HG03108 (cell line): ENCODE data around the gene BLTP3A.
A peak's percentile ranks its signal among the peaks of the same experiment; 100 is the strongest.
"Not testable (repeated sequence)": the region's sequence is repeated elsewhere in the genome, so short reads cannot be mapped to it uniquely, and the experiment has no call there.

ENCODE experiments used
- ATAC-seq: cut with Tn5 transposase; IDR thresholded peaks from one replicate; pipeline ENCODE4 v1.9.1; 2021; ENCODE audit warnings: moderate library complexity; ENCODE audit not compliant: unreplicated experiment

Gene BLTP3A

GRCh38 chr6:34792605-34793500 is 970 bp downstream of the BLTP3A start:
- ATAC-seq: no peak

GRCh38 chr6:34793877-34794276 is 2.0 kb downstream of the BLTP3A start:
- no peak for ATAC-seq

GRCh38 chr6:34795836-34796425 is 4.0 kb downstream of the BLTP3A start:
- no peak for ATAC-seq

GRCh38 chr6:34798057-34798456 is 6.2 kb downstream of the BLTP3A start:
- no peak for ATAC-seq

DNA sequence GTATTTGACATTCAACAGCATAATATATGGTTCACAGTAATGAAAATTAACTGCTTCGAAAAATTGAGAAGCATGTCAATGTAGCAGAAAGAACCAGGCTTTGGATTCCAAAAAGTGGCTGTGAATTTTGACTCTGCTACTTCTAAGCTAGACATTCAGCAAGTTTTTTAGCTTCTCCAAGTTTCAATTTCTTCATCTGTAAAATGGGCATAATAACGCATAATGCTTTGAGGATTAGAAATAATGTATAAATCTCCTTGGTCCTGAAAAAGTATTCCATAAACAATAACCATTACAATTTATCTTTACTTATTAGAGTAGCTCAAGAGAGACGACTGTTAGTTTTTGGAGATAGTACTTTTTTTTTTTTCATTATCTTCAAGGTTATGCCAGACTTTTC is 7.7 kb downstream of the BLTP3A start:
- ATAC-seq: no peak

- ATAC-seq: no peak
Observed at GRCh38 chr6:34804543-34804942, 12.7 kb downstream of the BLTP3A start.

GRCh38 chr6:34805074-34805473 is 13.2 kb downstream of the BLTP3A start:
- not testable (repeated sequence) for ATAC-seq

DNA sequence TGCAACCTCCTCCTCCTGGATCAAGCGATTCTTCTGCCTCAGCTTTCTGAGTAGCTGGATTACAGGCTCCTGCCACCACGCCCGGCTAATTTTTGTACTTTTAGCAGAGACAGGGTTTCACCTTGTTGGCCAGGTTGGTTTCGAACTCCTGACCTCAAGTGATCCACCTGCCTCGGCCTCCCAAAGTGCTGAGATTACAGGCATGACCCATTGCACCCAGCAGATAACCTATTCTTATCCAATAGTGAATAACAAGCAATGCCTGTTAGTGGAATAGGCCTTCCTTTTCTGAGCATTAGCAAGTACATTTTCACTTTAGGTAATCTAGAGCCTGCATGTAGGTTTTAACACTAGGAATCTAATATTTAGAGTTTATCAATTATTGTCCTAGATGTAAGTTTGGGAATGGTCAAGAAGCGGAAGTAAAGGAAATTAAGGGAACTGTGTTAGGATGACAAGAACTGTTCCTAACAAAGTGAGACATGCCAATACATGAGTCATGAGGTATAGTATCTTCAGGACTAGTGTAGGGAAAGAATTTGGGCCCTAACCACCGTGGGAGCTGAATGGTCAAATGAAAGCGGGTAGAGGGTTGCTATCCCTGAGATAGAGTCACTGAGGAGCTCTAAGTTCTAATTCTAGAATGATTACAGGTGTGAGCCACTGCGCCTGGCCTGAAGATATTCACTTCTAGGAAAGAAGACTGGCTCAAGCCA is 15.0 kb downstream of the BLTP3A start:
- ATAC-seq: no peak

DNA sequence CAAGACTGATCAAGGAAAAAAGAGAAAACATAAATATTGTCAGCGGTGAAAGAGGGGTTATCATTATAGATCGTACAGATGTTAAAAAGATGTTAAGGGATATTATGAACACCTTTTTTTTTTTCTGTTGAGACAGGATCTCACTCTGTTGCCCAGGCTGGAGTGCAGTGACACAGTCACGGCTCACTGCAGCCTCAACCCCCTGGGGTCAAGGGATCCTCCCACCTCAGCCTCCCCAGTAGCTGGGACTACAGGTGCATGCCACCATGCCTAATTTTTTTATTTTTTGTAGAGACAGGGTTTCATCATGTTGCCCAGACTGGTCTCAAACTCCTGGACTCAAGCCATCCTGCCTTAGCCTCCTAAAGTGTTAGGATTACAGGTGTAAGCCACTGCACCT is 16.6 kb downstream of the BLTP3A start:
- ATAC-seq: not testable (repeated sequence)

GRCh38 chr6:34809419-34809818 is 17.5 kb downstream of the BLTP3A start:
- not testable (repeated sequence) for ATAC-seq

DNA sequence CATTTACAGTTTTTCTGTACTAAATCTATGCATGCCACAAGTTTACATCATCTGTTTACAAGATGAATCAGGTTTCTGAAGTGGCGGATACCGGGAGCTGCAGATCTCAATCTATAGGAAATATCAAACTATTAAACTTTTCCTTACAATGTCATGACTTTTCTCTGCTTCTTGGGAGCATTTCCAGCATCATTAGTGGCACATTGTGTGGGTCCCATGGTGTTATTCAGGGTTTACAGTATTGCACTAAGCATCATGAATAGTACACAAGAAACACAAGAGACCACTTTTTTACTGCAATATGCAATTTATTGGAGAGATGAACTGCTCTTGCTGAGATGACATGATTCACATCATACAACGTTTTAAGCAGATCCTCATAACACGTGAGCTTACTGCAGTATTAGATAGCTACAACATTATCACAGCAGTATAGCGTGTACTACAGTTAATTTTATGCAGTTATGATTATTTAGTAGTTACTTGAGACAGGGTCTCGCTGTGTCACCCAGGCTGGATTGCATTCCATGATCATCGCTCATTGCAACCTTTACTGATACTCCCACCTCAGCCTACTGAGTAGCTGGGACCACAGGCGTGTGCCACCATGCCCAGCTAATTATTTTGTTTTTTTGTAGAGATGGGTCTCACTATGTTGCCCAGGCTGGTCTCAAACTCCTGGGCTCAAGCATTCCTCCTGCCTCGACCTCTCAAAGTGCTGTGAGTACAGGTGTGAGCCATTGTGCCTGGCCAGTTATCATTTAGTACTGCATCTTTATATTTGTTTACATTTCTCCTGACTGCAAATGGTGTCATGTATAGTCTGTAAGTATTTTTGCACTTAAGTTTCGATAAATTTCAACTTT is 18.4 kb downstream of the BLTP3A start:
- no peak for ATAC-seq

DNA sequence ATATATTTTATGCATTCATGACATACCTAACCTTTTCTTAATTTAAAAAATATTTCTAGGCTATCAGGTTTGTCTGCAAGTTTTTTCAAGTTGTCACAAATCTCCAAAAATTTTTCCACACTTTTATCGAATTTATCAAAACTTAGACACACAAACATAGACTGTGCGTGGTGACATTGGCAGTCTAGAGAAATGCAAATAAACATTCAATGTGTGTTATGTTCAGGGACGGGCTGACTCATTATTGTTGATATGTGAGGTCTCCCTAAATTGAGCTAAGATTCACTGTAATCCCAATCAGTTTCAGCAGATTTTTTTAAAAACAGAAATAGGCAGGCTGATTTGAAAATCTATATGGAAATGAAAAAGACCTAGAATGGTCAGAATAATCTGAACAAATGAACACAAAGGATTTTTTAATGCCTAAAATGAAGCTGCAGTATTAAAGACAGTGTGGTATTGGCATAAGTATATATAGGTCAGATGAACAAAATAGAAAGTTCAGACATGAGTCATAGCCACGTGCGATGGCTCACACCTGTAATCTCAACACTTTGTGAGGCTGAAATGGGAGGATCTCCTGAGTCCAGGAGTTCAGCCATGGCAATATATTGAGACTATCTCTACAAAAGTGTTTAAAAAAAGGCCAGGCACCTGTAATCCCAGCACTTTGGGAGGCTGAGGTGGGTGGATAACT is 19.2 kb downstream of the BLTP3A start:
- ATAC-seq: peak; percentile 89

DNA sequence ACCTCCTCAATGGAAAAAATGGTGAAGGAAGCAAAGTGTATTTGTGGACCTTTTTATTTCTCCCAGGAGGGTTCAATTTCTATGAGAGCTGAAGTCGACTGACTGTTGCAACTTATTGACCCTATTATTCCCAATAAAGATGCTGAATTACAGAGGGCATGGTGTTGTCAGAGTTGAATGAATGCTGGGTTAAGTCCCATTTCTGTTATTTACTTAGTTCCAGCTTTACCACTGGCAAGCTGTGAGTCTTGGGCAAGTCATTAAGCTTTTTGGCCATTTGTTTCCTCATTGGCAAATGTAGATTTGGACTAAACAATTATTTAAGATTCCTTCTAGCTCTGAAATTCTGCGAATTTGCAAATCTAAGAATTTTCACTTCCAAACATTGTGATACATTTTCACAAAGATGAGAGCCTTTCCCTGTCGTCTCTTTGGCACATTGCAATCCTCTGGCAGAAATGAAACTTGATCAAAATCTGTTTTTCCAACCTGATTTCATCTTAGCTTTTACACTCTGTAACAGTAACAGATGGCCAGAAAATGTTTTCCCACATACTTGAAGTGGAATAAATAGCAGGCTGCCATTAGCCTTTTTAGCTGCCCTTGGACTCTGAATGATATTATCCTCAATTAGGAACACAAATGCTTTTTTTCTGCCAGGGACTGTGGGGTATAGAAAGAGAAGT is 21.3 kb downstream of the BLTP3A start:
- no peak for ATAC-seq

DNA sequence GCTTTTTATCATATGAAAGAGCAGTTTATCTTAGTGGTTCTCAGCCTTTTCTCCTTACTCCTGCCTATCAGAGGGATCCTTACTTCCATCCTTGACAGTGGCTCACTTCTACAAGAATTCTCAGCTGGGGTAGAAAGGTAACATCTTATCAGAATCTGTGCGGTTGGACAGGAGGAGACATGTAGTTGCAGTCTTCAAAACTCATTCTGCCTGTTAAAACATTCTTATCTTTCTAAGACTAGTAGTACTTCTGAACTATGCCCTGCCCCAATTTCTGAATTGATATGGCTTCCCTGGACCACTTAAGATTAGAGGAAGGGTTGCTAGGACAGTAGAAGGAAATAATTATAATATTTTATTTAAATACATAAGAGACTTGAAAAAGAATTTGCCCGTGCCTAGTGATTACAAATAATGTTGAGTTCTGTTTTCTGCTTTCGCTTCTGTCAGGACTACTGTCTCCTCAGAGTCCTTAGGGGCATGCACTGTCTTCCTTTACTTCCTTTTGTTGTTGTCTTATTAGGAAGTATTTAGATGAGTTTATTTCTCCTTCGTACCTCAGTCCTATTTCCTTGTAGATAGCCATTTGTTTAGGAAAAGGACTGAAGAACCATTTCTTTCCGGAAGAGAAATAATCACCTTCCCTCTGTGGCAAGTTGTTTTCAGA is 24.9 kb downstream of the BLTP3A start:
- no peak for ATAC-seq

- no peak for ATAC-seq
Observed at GRCh38 chr6:34817446-34817845, 25.6 kb downstream of the BLTP3A start.

- ATAC-seq: not testable (repeated sequence)
Observed at GRCh38 chr6:34818872-34819570, 27.1 kb downstream of the BLTP3A start.

DNA sequence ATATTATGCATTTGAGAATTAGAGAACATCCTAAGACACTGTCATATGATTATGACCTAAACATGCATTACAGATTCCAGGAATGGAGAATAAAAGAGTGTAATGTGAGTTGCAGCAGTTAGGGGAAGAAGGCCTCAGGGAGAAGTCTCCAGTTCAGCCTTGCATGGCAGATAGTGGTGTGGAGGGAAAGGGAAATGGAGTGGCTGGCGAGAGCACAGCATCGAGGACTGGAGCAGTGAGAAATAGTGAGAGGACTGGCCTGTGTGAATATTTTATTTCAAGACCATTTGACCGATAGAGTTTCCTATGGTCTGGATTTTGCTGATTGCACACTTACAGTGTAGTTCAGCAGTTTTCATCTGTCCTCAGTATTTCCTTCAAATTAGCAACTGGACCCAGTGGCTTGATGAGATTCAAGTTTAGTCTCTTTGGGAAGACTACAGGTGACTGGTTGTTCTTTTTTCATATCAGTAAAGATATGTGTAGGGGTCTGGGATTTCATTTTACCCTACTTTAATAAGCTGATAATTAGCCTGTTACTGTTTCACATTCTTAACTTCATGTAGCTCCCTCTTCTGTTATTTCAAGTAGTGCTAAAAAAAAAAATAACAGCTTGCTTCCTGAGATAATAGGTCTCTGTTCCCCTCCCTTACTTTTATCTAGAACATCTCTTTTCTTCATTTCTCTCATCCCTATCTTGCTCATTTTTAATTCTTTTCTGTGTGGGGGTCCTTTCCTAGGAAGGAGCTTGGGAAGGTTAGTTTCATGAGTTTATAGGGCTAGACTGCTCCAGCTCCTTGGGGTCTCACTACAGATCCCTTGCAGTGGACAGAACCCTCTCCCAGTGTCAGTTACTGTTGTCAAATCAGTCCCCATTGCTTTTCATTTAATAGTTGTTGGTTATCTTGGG is 27.9 kb downstream of the BLTP3A start:
- ATAC-seq: no peak
